Measurements from ENCODE around the gene KPNA6.

The KPNA6 gene

GRCh38 chr1:32187850-32188249, 80.0 kb downstream of the KPNA6 start:
- H3K4me1 ChIP-seq (ENCODE audit: control insufficient read depth in 1 of 2, insufficient read depth in 1 of 2, low read depth in 1 of 2, low read length in 1 of 2) = peaks cover 0 to 5% of the 10 kb centered on the region in 2 experiments
- H3K9me3 ChIP-seq = no peaks in the 10 kb centered on the region
- H3K36me3 ChIP-seq = peaks cover 83% of the 10 kb centered on the region
- no peaks in the 10 kb centered on the region for H3K27me3 ChIP-seq
- no peak overlapping the region for H3K27ac ChIP-seq
- H3K4me3 ChIP-seq (ENCODE audit: low read depth in 1 of 2, low read length in 1 of 2) = no peak overlapping the region
- TF ChIP-seq CTCF (IDR thresholded peaks at IDR 0.05) = no peak

GRCh38 chr1:32192220-32192948, 84.5 kb downstream of the KPNA6 start:
- H3K27ac ChIP-seq = no peak overlapping the region

GRCh38 chr1:32194984-32195383, 87.1 kb downstream of the KPNA6 start:
- no peak for TF ChIP-seq CTCF (IDR thresholded peaks at IDR 0.05)
- Histone ChIP-seq H3K9me3 (no peaks in the 10 kb centered on the region), H3K27me3 (no peaks in the 10 kb centered on the region), H3K36me3 (peaks cover 88% of the 10 kb centered on the region), H3K4me1 (ENCODE audit: control insufficient read depth in 1 of 2, insufficient read depth in 1 of 2, low read depth in 1 of 2, low read length in 1 of 2) (peaks cover 3% of the 10 kb centered on the region in 2 experiments), H3K27ac (no peak overlapping the region), H3K4me3 (ENCODE audit: low read depth in 1 of 2, low read length in 1 of 2) (no peak overlapping the region)

More at GRCh38 chr1:32192220-32192948, 84.5 kb downstream of the KPNA6 start:
- Histone ChIP-seq H3K9me3 (no peaks in the 10 kb centered on the region), H3K4me3 (ENCODE audit: low read depth in 1 of 2, low read length in 1 of 2) (no peak overlapping the region), H3K27me3 (no peaks in the 10 kb centered on the region), H3K36me3 (peaks cover 97% of the 10 kb centered on the region), H3K4me1 (ENCODE audit: control insufficient read depth in 1 of 2, insufficient read depth in 1 of 2, low read depth in 1 of 2, low read length in 1 of 2) (no peaks in the 10 kb centered on the region)
- TF ChIP-seq CTCF (IDR thresholded peaks at IDR 0.05) = no peak

GRCh38 chr1:32195531-32195930, 87.7 kb downstream of the KPNA6 start:
- Histone ChIP-seq H3K4me1 (ENCODE audit: control insufficient read depth in 1 of 2, insufficient read depth in 1 of 2, low read depth in 1 of 2, low read length in 1 of 2) (peaks cover 8 to 9% of the 10 kb centered on the region in 2 experiments), H3K9me3 (no peaks in the 10 kb centered on the region), H3K4me3 (ENCODE audit: low read depth in 1 of 2, low read length in 1 of 2) (no peak overlapping the region), H3K27me3 (no peaks in the 10 kb centered on the region), H3K36me3 (peaks cover 83% of the 10 kb centered on the region), H3K27ac (no peak overlapping the region)
- no peak for TF ChIP-seq CTCF (IDR thresholded peaks at IDR 0.05)

GRCh38 chr1:32195972-32196823, 88.3 kb downstream of the KPNA6 start:
- H3K36me3 ChIP-seq = peaks cover 77% of the 10 kb centered on the region
- no peaks in the 10 kb centered on the region for H3K9me3 ChIP-seq
- no peak for TF ChIP-seq CTCF (IDR thresholded peaks at IDR 0.05)
- peaks cover 5% of the 10 kb centered on the region for H3K27me3 ChIP-seq
- H3K4me3 ChIP-seq (ENCODE audit: low read depth in 1 of 2, low read length in 1 of 2) = no peak overlapping the region
- H3K4me1 ChIP-seq (ENCODE audit: control insufficient read depth in 1 of 2, insufficient read depth in 1 of 2, low read depth in 1 of 2, low read length in 1 of 2) = peaks cover 14 to 15% of the 10 kb centered on the region in 2 experiments
- no peak overlapping the region for H3K27ac ChIP-seq

Measured in neutrophil (primary cell).